Uterus (tissue), 4 donors: ENCODE data around the gene RBL2. TPM values are rescaled to one million over a fixed set of nuclear protein-coding genes. Genes with fewer than 3 reads are reported as not detected.

ENCODE experiments used
- DNase-seq, 2 donors: peaks; one replicate each; pipeline ENCODE4 v3.0.0-alpha.2; 2019 to 2020
- H3K27ac ChIP-seq, 2 donors: fragments of 200-600 bp; sonication (generic); 1 replicate in 1 of 2; 2 replicates in 1 of 2; pipeline ENCODE4 v1.5.1; 2016 to 2018
- H3K27me3 ChIP-seq, 2 donors: fragments of 200-600 bp; sonication (generic); one replicate each; pipeline ENCODE4 v1.5.1; 2018 to 2019; ENCODE audit warnings: control low read depth in 1 of 2
- H3K36me3 ChIP-seq, 2 donors: fragments of 200-600 bp; sonication (generic); one replicate each; pipeline ENCODE4 v1.5.1; 2019; ENCODE audit warnings: control low read depth in 1 of 2
- H3K4me1 ChIP-seq, 2 donors: fragments of 200-600 bp; sonication (generic); one replicate each; pipeline ENCODE4 v1.5.1; 2018 to 2019; ENCODE audit warnings: control low read depth in 1 of 2
- H3K4me3 ChIP-seq, 2 donors: fragments of 200-600 bp; sonication (generic); 1 replicate in 1 of 2; 2 replicates in 1 of 2; pipeline ENCODE4 v1.5.1; 2018 to 2019; ENCODE audit warnings: mild to moderate bottlenecking in 1 of 2
- H3K9me3 ChIP-seq, 2 donors: fragments of 200-600 bp; sonication (generic); one replicate each; pipeline ENCODE4 v1.5.1; 2019; ENCODE audit warnings: control low read depth in 1 of 2
- CTCF ChIP-seq, 4 experiments: fragments of 200-600 bp in 2 of 4; fragments of 450-650 bp in 2 of 4; sonication (generic) in 2 of 4; IDR thresholded peaks; one replicate each; pipeline ENCODE4 v1.5.1; 2016 to 2019; ENCODE audit warnings: antibody characterized with exemption in 4 of 4, mild to moderate bottlenecking in 2 of 4, moderate library complexity in 1 of 4
- POLR2A ChIP-seq, 2 donors: fragments of 450-650 bp; IDR thresholded peaks; one replicate each; pipeline ENCODE4 v1.6.1; 2016; ENCODE audit warnings: antibody characterized with exemption in 2 of 2, mild to moderate bottlenecking in 1 of 2, moderate library complexity in 1 of 2
- intact Hi-C: fragments of 100-400 bp; cut with DNase I; formaldehyde crosslinking; loops from one replicate; pipeline ENCODE4 v1.15.1; 2023; ENCODE audit warnings: low total_unique reads
- total RNA-seq, 4 donors: library from RNA; depleted of rRNA in 3 of 4; stranded (reverse); fragments of >200 nt in 3 of 4; gene quantifications; one replicate each; pipeline versions ENCODE4 v1.1.0 to v1.2.4, GENCODE V29; 2014 to 2023
- donor health status: DM: yes; HTN: yes; CAD: no.

Gene RBL2
- total RNA-seq, 4 donors from 2014 or later: 91.2 to 162 (median 118) TPM

GRCh38 chr16:53453928-53454327 lies 19.7 kb downstream of the RBL2 start:
- intact Hi-C loops: no loop called here
- no peak overlapping the region for H3K4me3 ChIP-seq

GRCh38 chr16:53456625-53457024 lies 22.4 kb downstream of the RBL2 start:
- H3K27ac ChIP-seq: no peak overlapping the region
- no peaks in the 10 kb centered on the region for H3K4me1 ChIP-seq
- no peak for TF ChIP-seq CTCF (IDR thresholded peaks at IDR 0.05)
- TF ChIP-seq POLR2A (IDR thresholded peaks at IDR 0.05): no peak
- intact Hi-C loops: no loop called here
- no peaks in the 10 kb centered on the region for H3K27me3 ChIP-seq
- H3K4me3 ChIP-seq: no peak overlapping the region
- H3K9me3 ChIP-seq: no peaks in the 10 kb centered on the region
- DNase-seq: no peak
- no peaks in the 10 kb centered on the region for H3K36me3 ChIP-seq

More at GRCh38 chr16:53453928-53454327, 19.7 kb downstream of the RBL2 start:
- Histone ChIP-seq H3K27ac (no peak overlapping the region), H3K36me3 (no peaks in the 10 kb centered on the region), H3K9me3 (no peaks in the 10 kb centered on the region), H3K27me3 (no peaks in the 10 kb centered on the region), H3K4me1 (no peaks in the 10 kb centered on the region)
- DNase-seq: no peak
- no peak for TF ChIP-seq POLR2A (IDR thresholded peaks at IDR 0.05)
- no peak for TF ChIP-seq CTCF (IDR thresholded peaks at IDR 0.05)

- Histone ChIP-seq H3K27me3 (no peaks in the 10 kb centered on the region), H3K4me1 (no peaks in the 10 kb centered on the region), H3K36me3 (no peaks in the 10 kb centered on the region), H3K27ac (no peak overlapping the region), H3K9me3 (no peaks in the 10 kb centered on the region), H3K4me3 (no peak overlapping the region)
- intact Hi-C loops: no loop called here
- TF ChIP-seq CTCF (IDR thresholded peaks at IDR 0.05) (no peak), POLR2A (IDR thresholded peaks at IDR 0.05) (no peak)
- no peak for DNase-seq
These were observed 23.4 kb downstream of the RBL2 start for GRCh38 chr16:53457670-53458069.

GRCh38 chr16:53458635-53459034 lies 24.4 kb downstream of the RBL2 start:
- H3K4me1 ChIP-seq: no peaks in the 10 kb centered on the region
- intact Hi-C loops: no loop called here
- H3K9me3 ChIP-seq: no peaks in the 10 kb centered on the region
- H3K36me3 ChIP-seq: no peaks in the 10 kb centered on the region
- TF ChIP-seq POLR2A (IDR thresholded peaks at IDR 0.05) (no peak), CTCF (IDR thresholded peaks at IDR 0.05) (no peak)
- H3K4me3 ChIP-seq: no peak overlapping the region
- no peak for DNase-seq
- no peak overlapping the region for H3K27ac ChIP-seq
- no peaks in the 10 kb centered on the region for H3K27me3 ChIP-seq

- no peaks in the 10 kb centered on the region for H3K36me3 ChIP-seq
- intact Hi-C loops: no loop called here
These were observed 31.5 kb downstream of the RBL2 start for GRCh38 chr16:53465606-53466280.

More at GRCh38 chr16:53465606-53466280, 31.5 kb downstream of the RBL2 start:
- no peak for DNase-seq
- no peak overlapping the region for H3K4me3 ChIP-seq
- TF ChIP-seq POLR2A (IDR thresholded peaks at IDR 0.05) (no peak), CTCF (IDR thresholded peaks at IDR 0.05) (no peak)
- no peak overlapping the region for H3K27ac ChIP-seq
- no peaks in the 10 kb centered on the region for H3K9me3 ChIP-seq
- no peaks in the 10 kb centered on the region for H3K4me1 ChIP-seq
- no peaks in the 10 kb centered on the region for H3K27me3 ChIP-seq
